Stimulated activated CD4-positive, alpha-beta T cell treated with anti-CD3 and anti-CD28 coated beads, Interleukin-1b, Interleukin-23, amount 100 ng/mL, for 24 hours (primary cell): Measurements from ENCODE around the gene MRPL34.
A peak's percentile ranks its signal among the peaks of the same experiment; 100 is the strongest.

Source experiments
- DNase-seq, 4 experiments: peaks; one replicate each; pipeline ENCODE4 v3.0.0-alpha.2; 2020; ENCODE audit warnings: low read depth in 4 of 4, low spot score in 1 of 4

MRPL34 gene

DNA sequence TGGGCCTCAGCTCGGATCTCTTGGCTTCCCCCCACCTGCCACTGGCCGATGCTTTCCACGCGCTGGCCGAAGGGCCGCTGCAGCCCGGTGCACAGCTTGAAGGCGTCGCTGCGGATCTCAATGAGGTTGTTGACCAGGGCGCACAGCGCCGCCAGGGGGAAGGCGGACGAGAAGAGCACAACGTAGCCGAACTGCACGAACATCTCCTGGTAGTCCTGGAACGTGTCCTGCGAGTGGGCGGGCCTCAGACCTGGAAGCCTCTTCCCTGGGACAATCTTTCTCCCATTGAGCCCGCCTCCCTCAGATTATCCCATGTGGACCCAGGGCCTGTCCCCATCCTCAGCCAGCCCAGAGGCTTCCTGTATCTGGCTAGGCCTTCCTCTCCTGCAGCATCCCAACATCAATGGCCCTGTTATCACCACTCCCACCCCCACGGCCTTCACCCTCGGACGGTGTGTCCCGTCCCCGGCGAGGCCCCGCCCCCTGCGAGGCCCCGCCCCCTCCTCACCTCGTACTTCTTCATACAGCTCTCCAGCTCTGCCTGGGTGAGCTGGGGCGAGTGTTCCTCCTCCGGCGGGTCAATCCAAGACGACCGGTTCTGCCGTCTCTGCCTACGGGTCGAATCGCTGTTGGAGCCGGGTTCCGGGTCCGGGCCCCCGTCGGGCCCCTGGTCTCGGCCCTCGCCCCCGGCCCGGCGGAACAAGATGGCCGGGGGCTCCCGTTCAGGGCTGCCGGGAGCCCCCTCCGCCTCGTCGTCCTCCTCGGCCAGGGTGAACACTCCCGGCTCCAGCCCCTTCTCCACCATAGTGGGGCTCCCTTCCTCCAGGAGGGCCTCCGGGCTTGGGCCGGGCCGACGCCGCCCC is 22.2 kb downstream of the MRPL34 start:
- peak in 1 of 4 experiments; percentile 47 for DNase-seq

DNA sequence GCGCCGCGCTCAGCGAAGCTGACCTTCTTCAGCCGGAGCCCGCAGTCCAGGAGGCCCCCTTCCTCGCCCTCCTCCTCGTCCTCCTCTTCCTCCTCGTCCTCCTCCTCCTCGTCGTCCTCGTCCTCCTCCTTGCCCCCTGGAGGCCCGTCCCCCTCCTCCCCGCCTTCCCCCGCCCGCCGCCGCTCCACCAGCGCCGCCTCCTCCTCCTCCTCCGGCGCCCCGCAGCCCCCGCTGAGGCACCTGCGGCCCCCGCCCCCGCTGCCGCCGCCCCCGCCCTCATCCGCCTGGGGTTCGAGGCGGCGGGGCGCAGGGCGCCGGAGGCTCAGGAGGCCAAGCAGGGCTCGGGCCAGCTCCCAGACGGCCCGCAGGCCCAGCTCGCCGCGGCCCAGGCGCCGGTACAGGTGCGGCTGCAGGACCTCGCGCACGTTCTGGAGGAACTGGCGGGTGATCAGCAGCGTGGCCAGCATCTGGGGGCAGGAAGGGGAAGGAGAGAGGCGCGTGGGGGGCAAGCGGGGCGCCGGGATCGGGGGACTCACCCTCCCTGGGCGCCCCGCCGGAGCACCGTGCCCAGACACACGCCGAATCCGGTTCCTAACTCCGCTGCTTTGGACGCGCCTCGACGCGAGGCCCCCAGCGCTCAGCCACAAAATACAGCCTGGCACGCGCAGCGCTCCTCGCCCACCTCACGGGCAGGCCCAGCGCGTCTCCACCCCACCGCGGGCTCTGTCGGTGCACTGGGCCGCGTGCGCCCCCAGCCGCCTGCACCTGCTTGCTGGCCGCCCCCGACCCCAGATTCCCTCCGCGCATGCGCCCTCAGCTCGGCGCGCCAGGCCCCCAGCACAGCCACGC is 23.1 kb downstream of the MRPL34 start:
- no peak for DNase-seq

GRCh38 chr19:17329366-17330261 is 23.9 kb downstream of the MRPL34 start:
- no peak for DNase-seq

- DNase-seq: no peak
Measured at GRCh38 chr19:17330262-17331044, 24.8 kb downstream of the MRPL34 start.

DNA sequence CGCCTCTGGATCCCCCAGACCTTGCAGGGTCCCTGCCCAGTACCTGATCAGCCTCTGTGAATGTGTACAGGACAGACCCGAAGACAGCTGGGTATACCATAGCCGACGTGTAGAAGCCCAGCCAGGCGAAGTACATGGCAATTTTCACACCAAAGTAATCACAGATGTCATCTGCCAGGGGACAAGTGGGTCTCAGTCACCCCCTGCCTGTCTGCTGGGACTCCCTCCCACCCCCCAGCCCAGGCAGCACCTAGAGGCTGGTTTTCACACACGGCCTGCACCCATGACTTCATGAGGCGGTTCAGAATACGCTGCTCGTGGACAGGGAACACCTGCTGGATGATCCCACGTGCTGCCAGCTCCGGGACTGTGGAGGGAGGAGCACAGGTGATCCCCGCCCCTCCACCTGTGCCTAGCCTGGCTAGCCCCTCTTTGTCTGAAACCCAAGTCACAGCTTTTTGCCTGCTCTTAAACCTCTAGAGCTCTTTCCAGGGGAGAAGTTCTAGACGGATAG is 25.4 kb downstream of the MRPL34 start:
- DNase-seq: no peak

DNA sequence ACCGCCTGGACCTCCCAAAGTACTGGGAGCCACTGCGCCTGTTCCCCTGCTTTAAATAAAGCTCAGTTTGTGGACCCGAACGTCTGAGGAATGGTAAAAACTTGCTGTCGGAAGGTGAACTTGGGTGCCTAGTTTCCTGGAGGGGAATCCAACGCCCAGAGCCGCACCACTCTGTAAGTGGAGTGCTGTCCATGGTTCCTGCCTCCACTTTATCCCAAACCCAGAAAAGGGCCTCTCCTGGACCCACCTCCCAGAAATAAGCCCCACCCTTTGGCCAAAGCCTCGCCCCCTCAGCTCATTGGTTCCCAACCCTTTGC is 26.6 kb downstream of the MRPL34 start:
- no peak for DNase-seq

DNA sequence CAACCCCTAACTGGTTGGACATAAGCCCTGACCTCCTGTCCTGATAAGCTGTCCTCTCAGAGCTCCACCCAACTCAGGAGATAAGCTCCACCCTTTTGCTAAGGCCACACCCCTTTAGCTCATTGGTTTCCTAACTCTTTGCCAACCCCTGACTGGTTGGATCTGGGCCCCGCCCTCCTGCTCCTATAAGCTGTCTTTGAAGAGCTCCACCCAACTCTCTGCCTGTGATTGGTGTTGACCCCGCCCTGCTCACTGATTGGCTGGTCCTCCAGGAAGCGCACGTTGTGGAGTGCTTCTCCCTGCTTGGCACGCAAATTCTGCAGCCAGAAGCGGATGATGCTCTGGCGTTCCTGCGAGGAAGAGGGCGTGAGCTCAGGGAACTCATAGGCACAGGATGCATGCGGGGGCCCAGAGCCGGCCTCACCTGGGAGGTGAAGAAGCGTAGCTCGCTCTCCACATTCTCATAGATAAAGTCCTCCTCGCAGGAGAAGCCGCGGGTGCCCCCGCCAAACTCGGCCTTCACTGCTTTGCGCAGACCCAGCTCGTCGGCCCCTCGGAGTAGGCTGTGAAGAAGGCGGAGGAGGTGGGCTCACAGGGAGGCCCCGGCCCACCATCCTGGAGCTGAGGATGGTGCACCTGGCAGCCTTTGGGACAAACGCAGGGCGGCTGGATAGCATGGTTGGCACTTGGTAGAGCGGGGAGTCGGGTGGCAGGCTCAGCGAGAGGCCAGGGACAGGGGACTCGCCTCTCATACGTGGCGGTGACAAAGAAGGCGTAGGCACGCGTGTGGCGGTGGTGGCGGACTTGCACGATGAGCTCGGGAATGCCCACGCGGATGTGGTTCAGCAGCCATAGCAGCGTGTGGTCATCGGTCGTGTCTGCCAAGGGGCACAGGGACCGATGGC is 27.3 kb downstream of the MRPL34 start:
- DNase-seq: no peak

- DNase-seq: peak; percentile 48 to 73 (median 59)
Measured at GRCh38 chr19:17333611-17334413, 28.1 kb downstream of the MRPL34 start.

DNA sequence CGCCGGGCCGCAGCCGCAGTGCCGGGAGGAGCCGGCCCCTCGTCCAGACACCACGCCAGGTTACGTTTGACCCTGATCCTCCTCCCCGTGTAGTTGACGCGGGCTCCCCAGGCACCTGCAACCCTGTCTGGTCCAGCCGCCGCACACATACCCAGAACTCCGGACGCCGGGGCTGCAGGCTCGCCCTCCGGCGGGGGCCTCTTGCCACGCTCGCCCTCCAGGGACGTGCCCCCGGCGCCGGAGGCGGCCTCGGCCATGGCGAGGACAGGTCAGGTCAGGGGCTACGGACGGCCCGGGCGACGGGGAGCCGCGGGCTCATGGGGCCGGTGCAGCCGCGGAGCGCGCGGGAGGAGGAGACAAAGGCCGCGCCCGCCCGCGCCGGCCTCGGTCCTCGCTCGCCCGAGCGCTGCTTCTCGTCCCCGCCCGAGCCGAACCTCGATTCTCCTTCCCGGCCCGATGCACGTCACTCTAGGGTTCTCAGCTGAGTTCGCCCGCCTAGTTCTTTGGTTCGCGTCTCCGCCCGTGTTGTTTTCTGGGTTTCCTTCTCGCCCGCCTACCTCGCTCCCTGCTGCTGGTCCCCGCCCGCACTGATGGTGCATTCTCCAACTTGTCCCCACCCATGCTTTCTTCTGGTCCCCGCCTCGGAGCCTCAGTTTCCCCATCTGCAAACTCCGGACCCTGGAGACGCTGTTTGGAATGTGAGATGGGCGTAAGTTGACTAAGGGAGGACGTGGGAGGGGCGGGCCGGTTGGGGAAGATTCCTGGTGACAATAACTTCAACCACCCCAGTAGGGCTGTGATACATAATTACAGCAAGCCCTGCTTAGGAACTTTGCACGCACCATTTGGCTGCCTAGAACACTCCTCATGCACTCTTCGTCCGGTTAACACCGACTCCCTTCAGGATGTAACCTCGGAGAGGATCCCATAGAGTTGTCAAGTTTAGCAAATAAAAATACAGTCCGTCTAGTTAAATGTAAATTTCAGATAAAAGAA is 29.0 kb downstream of the MRPL34 start, which contains the start of gene ANO8:
Gene ANO8, minus strand, starts transcription at position 442 of the 996 bp plus-strand sequence. Its CDS starts 185 bp downstream, at position 257.
- peak; percentile 85 to 96 (median 92) for DNase-seq

DNA sequence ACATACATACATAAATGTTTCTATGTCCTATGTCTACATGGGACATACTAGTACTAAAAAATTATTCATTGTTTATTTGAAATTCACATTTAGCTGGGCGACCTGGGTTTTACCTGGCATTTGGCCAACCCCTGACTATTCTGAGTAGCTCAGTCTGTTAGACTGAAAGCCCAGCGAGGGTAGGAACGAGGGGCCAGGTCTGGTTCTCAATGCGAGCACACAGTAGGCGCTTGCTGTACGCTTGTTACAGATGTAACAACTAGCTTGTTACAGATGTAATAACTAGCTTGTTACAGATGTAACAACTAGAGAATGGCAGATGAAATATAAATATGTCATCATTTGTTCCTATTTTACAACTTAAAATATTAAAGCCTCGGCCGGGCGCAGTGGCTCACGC is 29.9 kb downstream of the MRPL34 start:
- no peak for DNase-seq

DNA sequence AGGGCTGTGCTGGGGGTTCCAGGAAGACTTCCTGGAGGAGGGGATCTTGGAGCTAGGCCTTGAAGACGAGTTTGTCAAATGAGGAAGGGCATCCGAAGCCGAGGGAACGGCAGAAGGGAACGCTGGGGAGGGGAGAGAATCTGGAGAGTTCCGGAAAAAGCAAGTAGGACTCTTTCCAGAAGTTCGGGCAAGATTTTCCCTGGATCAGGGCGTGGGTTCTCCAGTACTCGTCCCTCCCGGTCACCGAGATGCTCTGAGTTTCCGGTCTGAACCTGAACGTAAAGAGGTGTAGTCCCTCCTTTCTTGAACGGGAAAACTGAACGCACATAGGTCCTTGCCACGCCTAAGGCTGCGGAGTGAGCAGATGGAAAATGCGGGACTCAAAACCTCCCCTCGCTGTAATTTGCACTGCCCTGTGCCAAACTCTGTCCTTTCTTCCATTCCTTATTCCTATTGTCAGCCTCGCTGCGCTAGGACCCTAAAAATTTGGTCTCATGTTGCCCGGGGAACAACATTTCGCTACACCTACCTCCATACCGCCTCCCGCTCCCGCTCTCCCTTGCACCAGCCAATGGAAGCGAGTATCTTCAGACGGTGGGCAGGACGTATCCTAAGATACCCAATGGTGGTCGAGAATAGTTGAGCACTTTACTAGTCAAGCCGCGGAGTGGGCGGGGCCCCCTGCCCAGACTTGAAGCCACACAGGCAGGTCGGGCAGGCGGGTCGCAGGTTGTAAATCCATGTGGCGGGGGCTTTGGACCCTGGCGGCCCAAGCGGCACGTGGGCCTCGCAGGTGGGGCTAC is 31.4 kb downstream of the MRPL34 start, which contains the start of gene GTPBP3:
Gene GTPBP3, plus strand, starts transcription at position 682 of the 803 bp plus-strand sequence. Its CDS starts 59 bp downstream, at position 741.
- DNase-seq: peak; percentile 78 to 96 (median 92)

GRCh38 chr19:17337675-17338432 is 32.2 kb downstream of the MRPL34 start:
- DNase-seq: no peak

- no peak for DNase-seq
Measured at GRCh38 chr19:17338433-17339078, 32.9 kb downstream of the MRPL34 start.

DNA sequence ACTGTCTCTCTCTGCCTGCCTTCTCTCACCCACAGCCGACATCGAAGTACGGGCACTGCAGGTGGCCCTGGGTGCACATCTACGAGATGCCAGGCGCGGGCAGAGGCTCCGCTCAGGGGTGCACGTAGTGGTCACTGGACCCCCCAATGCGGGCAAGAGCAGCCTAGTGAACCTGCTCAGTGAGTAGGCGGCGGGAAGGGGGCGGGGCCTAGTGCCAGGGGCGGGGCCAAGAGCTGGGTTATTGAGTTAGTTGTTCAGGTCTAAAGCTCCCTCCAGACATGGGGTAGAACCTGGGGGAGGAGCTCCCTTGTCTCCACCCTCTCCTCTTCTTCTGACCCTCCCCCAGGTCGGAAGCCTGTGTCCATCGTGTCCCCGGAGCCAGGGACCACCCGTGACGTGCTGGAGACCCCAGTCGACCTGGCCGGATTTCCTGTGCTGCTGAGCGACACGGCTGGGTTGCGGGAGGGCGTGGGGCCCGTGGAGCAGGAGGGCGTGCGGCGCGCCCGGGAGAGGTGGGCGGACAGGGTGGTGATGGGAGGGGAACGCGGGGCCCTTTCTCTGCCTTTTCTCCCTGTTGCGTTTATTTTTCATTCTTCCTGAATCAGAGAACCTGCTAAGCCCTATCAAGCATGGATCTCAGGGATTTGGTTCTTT is 33.5 kb downstream of the MRPL34 start:
- DNase-seq: peak in 1 of 4 experiments; percentile 60
